GM12873 (cell line): ENCODE data around the gene PPP2CA.

Experiments
- TF ChIP-seq, protein P1 (sequence below): IDR thresholded peaks from 2 replicates; pipeline ENCODE4 v1.5.1; 2012; ENCODE audit warnings: low read depth, mild to moderate bottlenecking, moderate library complexity, low read length, control low read depth; ENCODE audit not compliant: insufficient read depth; ENCODE audit errors: missing control alignments

PPP2CA gene

DNA sequence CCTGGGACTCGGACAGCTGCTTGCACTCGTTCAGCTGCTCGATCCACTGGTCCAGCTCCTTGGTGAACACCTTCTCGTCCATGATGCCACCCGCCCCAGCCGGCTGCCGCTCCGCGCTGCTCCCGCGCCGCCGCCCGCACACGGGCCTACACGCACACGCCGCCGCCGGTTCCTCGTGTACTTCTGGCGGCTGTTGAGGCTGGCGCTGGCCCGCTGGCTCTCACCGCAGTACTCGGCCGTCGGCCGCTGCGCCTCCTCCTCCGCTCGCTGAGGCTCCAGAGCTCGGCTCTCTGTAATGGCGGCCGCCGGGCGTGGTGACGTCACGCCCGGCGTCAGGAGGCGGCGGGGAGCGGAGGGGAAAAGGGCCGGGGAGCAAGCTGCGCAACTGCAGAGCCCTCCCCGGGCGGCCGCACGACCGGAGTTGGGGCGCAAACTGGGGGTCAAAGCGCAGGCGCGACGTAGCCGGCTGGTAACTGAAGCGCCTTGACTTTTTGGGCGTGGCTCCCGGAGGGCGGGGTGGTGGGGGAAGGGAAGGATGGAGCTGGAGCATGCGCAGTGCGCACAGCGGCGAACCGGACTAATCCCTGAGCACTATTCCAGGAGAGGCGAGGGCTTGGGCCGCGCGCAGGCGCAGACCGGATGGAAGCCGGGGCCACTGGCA is at the start of gene PPP2CA:
PPP2CA (minus strand) TSS at position 294 of the 661 bp plus-strand sequence; CDS start at position 82, 212 bp downstream.
- TF ChIP-seq, protein P1, sequence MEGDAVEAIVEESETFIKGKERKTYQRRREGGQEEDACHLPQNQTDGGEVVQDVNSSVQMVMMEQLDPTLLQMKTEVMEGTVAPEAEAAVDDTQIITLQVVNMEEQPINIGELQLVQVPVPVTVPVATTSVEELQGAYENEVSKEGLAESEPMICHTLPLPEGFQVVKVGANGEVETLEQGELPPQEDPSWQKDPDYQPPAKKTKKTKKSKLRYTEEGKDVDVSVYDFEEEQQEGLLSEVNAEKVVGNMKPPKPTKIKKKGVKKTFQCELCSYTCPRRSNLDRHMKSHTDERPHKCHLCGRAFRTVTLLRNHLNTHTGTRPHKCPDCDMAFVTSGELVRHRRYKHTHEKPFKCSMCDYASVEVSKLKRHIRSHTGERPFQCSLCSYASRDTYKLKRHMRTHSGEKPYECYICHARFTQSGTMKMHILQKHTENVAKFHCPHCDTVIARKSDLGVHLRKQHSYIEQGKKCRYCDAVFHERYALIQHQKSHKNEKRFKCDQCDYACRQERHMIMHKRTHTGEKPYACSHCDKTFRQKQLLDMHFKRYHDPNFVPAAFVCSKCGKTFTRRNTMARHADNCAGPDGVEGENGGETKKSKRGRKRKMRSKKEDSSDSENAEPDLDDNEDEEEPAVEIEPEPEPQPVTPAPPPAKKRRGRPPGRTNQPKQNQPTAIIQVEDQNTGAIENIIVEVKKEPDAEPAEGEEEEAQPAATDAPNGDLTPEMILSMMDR = no peak

DNA sequence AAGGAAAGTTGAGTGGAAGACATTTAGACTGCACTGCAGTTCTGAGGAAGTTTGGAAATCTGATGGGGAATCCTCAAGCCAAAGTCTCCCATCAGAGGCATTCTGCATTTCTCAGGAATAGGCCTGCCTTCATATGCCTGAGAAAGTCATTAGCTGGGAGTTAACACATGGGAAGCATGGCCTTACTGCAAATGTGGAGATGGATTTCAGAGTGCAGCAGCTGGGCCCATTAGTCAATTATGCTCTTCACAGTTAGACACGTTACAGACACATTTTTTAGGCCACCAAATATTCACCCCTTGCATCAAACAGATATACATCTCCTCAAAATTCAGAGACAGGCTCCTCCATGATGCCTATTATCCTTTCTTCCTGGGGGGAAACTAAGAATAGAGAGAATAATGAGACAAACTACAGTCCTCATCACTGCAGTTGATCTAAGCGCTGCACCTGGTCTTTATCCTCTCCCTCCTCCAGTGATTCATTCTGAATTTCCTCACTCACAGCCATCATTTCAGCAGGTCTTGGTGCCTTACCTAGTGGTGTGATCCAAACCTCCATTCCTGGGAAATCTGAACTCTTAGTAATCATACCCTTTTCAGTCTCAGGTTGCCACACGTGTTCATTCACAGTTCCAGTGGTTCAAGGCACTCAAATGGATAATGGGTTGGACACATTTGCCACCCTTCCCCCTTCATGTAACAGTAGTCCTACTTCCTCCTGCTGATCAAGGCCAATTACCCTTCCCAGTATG is 47.9 kb upstream of the PPP2CA start:
- TF ChIP-seq, protein P1 = no peak

DNA sequence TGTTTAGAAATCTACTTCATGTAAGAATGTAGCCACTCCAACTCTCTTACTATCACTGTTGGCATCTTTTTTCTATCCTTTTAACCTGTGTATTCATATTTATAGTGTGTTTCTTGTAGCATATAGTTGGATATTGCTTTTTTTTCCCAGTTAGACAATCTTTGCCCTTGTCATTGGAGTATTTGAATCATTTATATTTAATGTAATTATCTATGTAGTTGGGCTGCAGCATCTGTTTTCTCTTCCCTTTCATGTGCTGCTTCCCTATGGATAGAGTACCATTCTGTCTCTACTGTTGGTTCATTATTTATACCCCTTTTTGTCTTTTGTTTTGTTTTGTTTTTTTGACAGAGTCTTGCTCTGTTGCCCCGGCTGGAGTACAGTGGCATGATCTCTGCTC is 45.2 kb upstream of the PPP2CA start:
- TF ChIP-seq, protein P1 = no peak

DNA sequence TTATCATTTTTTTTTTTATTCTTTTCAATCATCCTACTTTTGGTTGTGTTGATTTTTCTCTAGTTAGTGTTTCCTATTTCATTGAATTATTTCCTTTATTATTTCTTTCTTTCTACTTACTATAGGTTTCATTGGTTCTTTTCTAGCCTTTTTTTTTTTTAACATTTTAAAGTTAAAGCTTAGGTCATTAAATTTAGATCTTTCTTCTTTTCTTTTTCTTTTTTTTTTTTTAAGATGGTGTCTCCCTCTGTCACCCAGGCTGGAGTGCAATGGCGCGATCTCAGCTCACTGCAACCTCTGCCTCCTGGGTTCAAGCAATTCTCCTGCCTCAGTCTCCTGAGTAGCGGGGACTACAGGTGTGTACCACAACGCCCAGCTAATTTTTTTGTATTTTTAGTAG is 43.0 kb upstream of the PPP2CA start:
- TF ChIP-seq, protein P1 = no peak

DNA sequence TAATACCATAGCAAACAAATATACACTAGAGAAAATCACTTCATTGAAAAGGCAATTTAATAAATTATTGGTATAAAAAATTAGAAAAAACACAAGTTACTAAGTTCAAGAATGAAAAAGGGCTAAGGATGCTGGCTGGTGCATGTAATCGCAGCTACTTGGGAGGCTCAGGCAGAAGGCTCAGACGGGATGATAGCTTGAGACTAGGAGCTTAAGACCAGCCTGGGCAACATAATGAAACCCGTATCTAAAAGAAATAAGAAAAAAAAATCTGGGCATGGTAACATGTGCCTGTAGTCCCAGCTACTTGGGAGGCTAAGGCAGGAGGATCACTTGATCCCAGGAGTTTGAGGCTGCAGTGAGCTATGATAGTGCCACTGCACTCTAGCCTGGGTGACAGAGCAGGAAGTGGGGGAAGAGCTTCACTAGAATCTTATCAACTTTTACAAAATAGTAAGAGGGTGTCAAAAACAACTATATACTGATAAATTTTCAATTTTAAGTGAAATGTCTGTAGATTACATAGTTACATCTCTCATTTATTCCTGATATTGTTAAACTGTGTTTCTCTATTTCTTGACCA is 42.2 kb upstream of the PPP2CA start:
- TF ChIP-seq, protein P1 = no peak

DNA sequence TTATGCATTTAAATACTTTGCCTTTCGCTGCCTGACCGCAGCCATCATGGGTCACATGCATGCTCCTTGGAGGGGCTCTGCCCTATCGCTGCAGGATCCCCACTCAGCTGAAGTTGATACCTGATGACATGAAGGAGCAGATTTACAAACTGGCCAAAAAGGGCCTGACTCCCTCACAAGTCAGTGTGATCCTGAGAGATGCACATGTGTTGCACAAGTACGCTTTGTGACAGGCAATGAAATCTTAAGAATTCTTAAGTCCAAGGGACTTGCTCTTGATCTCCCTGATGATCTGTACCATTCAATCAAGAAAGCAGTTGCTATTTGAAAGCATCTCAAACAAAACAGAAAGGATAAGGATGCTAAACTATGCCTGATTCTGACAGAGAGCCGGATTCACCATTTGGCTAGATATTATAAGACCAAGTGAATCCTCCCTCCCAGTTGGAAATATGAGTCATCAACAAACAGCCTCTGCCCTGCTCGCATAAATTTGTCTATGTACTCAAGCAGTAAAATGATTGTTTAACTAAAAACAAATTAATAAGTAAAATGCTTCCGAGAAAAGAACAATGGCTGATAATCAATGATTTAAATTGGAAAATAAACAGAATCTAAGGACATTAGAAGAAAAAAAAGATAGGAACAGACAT is 41.6 kb upstream of the PPP2CA start:
- TF ChIP-seq, protein P1 = no peak

DNA sequence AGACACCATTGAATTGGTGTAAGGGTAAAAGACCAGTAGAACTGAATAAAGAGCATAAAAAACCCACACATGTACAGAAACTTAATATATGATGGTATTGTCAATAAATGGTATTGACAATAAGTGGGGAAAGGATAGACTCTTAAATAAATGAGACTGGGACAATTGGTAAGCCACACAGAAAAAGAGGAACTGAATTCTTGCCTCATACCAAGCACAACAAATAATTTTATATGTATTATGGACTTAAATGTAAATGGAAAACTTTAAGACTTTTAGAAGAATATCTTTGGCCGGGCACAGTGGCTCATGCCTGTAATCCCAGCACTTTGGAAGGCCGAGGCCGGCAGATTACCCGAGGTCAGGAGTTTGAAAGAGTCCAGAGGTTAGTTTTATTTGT is 37.9 kb upstream of the PPP2CA start:
- TF ChIP-seq, protein P1 = no peak
